Activated CD4-positive, alpha-beta T cell treated with anti-CD3 and anti-CD28 coated beads, Interleukin-2, Interleukin-4, amounts not matched to agents 100 ng/mL and 50 ng/mL, durations not matched to agents 16 hours and 8 hours (primary cell): ENCODE data around the gene ZNF567.
"Not testable (repeated sequence)": the region's sequence is repeated elsewhere in the genome, so short reads cannot be mapped to it uniquely, and the experiment has no call there.

Experiments
- DNase-seq: peaks from one replicate; pipeline ENCODE4 v3.0.0-alpha.2; 2020; ENCODE audit warnings: low spot score

ZNF567 gene

DNA sequence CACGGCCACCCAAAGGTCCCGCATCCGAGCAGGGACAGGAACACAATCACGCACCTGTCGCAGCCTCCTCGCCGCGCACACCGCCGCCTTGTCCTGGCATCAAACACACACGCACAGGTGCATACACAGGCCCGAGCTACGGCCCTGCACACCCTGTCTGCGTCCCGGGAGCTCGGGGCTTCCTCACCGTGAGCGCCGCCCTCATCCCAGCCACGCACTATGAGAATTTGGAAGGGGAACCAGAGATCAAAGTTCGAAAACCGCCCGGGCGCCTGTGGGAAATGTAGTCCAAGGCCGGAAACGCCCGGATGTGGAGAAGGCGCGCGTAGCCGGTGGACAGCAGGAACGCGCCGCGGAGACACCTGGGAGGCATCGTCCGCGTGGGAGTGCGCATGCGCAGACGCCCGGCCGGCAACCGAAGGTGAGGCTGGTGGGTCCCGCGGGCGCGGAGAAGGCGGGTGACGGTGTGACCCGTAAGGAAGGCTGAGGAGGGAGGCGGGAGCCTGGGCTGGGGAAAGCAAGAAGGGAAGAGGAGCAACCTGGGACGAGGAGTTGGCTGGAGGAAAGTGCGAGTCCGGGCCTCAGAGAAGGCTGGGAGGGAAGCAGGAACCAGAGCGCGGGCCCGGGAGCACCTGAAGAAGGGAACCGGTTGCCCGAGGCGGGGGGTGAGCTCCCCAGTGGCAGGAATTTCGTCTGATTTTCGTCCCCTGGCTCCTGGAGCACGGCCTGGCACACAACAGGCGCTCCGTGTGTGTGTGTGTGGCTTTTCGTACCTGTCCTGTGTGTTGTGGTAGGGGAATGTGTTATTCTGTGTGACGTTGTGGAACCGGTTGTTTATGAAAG is at the start of gene ZNF567:
TSS of gene ZNF567 (plus strand) at position 399 of the 843 bp plus-strand sequence. CDS start 7,256 bp downstream, outside the sequence.
- peak; percentile 97 for DNase-seq

DNA sequence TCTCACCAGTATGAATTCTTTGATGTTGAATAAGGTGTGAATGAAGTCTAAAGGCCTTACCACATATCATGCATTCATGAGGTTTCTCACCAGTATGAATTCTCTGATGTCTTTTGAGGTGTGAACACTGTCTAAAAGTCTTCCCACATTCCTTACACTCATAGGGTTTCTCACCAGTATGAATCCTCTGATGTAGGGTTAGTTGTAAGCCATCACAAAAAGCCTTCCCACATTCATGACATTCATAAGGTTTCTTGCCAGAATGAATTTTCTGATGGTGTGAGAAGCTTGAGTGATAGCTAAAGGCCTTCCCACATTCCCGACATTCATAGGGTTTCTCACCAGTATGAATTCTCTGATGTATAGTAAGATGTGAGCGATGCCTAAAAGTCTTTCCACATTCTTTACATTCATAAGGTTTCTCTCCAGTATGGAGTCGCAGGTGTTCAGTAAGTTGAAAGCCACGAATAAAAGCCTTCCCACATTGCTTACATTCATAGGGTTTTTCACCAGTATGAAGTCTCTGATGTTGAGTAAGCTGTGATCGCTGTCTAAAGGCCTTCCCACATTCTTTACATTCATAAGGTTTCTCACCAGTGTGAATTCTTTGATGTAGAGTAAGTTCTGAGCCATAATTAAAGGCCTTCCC is 48.4 kb upstream of the ZNF567 start:
- no peak for DNase-seq

DNA sequence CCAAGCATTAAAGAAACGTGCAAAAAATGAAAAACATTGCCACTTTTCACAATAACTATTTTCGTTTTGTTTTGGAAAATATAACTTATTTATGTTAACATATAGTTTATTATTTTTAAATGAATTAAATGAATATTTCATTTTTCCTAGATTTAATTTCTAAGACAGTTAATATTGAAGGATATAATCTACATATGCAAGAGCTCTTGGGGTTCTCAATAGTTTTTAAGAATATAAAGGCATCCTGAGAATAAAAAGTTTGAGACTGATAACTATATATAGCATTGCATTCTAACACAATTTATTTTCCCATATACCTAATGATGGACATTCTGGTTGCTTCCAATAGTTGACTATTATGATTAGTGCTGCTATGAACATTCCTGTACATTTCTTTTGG is 40.7 kb upstream of the ZNF567 start:
- DNase-seq, result no peak

DNA sequence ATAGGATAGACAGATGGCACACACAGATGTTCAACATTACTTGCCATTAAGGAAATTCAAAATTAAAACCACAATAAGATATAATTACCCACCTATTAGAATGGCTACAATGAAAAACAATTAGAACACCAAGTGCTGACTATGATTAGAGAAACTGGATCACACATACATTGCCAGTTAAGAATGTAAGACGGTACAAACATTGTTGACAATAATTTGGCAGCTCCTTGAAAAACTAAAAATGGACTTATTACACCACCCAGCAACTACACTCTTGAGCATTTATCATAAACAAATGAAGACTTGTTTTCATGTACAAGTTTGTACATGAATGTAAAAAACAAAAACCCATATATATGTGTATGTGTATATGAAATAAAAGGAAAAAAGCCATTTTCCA is 34.5 kb upstream of the ZNF567 start:
- DNase-seq, result no peak

DNA sequence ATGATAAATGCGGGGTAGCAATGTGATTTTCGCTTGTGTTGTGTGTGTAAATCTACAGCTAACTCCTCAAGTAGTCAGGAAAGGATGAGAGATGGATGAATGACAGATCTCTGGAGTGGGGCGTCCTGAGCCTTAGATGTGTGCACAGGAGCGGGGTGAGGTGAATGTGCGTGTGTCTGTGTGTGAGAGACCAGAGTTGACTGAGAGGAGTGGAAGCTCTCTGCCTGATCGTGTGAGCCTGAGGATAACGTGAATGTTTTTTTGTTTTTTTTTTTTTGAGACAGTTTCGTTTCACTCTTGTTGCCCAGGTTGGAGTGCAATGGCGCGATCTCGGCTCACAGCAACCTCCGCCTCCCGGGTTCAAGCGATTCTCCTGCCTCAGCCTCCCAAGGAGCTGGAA is 21.6 kb upstream of the ZNF567 start:
- no peak for DNase-seq

DNA sequence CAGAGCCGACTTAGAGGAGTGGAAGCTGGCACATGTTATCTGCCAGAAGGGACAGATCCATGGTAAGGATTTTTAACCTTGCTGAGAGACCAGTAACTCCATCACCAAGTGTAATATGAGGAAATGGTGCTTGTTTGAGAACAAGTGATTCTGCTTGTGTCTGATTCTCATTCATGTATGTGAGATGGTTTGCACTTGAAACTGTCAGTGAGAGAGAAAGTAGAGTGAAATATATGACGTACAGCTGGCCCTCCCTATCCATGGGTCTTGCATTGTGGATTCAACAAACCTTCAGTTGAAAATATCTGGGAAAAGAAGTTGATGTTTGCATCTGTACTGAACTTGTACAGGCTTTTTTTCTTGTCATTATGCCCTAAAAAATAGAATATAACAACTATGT is 18.8 kb upstream of the ZNF567 start:
- DNase-seq, result no peak

DNA sequence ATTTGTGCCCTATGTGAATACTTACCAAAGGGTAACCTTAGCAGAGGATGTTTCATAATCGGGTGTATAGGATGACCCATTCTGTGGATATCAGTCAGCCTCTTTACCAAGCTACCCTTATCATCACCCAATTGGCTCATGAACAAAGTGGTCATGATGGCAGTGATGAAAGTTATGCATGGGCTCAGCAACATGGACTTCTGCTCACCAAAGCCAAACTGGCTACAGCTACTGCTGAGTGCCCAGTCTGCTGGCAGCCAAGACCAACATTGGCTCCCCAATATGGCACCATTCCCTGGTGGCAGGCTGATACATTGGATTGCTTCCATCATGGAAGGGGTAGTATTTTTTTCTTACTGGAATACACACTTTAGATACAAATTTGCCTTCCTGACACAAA is 15.0 kb upstream of the ZNF567 start:
- DNase-seq, result no peak

DNA sequence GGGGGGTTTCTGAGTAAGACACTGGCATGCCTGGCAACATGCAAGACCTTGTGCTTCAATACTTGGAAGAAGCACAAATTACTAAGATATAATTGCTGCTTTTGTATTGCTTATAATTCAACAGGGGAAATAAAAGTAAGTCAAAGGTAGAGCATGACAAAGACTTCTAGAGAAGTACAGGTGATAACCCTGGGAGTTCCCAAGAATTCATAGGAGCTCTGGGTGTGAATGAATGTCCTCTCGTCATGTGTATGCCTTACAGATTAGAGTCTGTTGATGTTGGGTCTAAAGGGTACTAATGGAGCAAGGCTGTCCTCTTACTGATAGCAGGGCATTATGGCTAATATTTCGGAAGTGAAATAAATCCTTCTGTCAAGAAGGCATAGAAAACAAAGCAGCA is 13.2 kb upstream of the ZNF567 start:
- no peak for DNase-seq

DNA sequence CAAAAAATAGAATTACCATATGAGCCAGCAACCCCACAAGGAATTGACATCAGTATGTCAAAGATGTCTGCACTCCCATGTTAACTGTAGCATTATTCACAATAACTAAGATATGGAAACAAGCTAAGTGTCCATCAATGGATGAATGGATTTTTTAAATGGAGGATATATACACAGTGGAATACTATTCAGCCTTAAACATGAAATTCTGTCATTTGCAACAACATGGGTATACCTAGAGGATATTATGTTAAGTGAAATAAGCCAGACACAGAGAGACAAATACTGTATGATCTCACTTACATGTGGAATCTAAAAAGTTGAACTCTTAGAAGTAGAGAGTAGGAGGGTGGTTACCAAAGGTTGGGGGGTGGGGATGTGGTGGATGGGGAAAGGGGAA is 8.0 kb upstream of the ZNF567 start:
- DNase-seq, result no peak

DNA sequence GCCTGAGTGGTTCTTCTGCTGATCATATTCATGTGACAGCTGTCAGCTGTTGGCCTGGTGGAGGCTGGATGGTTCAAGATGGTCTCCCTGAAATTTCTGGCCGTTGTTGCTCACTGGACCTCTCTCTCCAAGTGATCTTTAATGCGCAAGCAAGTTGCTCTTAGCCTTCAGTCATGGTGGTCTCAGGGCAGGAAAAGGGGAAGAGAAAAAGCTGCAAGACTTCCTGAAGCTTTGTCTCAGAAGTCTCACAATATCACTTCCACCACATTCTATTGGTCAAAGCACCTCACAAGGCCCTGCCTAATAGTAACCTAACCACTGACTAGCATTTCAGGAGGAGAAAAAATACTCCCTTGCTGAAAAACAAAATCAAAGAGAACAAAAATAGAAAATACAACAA is 1.6 kb upstream of the ZNF567 start:
- no peak for DNase-seq

DNA sequence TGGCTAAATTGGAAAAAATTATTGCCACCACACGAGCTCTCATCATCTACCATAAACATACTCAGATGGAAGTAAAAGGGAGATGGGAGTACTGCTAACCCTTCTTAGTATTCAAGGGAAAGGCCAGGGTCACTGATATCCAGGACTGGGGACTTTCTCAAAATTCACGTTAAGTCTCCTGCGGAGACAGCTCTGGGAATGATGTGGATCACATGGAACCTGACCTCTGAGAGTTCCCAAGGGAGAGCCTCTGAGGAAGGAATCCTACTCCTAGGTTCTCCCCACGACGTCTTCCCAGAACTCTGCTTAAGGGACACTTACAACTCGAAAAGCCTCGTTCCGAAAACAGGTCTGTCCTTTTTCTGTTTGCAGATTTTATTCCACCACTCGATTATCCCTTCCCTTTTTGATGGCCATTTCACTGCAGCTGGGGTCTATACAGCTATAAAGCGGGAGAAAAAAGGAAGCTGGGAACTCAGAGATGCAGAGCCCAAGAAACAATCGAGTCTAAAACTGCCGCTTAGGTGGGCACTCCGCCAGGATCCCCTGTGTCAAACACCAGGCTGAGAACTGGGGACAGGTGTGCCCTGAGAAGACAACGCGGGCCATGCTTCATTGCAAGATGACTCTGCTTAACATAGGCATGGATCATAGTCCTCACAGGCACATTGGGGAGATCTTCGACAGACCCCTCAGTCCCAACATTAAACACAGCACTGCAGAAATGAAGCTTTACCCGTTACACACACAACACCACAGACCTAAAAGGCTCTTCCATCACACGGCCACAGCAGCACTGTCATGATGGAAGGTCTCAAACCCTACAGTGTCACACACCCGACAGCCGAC is 823 bp upstream of the ZNF567 start:
- DNase-seq, result no peak

DNA sequence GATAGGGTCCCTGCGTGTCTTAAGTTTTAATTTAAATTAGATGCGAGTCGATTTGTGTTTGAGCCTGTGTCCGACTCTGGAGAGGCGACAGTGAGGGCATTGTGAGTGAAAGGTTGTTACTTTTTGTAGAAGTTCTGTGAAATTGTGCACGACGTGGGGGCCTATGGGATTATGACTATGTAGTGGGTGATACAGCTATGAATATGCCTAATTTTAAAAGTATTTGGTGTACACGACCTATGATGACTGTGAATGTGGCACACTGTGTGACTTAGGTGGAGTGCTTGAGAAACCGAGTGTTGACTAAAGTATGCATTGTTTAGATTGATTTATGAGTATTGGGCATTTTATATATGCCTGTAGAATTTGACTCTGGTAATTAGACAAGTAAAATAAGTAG is 646 bp downstream of the ZNF567 start:
- DNase-seq, result no peak

DNA sequence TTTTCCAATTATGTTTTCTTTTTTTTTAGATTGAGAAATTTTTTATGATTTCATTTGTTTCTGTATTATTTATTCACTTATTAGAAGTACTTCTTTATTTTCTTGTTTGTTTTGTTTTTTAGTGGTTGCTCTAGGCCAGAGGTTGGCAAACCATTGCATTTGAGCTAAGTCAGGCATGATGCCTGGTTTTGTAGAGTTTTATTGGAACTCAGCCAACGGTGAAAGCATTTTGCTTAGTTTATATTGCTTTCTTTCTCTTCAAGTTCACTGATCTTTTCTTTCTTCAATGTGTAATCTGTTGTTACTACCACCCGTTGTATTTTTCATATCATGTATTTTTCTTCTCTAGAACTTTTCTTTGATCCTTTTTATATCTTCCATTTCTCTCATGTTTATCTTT is 19.7 kb downstream of the ZNF567 start:
- no peak for DNase-seq

DNA sequence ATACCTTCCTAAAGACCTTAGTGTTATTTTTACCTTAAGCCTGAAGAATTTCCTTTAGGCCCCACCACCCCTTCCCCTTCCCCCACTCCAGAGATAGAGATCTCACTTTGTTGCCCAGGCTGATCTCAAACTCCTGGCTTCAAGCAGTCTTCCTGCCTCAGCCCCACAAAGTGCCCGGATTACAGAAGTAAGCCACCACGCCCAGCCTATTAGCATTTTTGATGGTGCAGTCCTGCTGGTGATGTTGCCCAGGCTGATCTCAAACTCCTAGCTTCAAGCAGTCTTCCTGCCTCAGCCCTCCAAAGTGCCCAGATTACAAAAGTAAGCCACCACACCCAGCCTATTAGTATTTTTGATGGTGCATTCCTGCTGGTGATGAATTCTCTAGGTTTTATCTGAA is 22.0 kb downstream of the ZNF567 start:
- no peak for DNase-seq

DNA sequence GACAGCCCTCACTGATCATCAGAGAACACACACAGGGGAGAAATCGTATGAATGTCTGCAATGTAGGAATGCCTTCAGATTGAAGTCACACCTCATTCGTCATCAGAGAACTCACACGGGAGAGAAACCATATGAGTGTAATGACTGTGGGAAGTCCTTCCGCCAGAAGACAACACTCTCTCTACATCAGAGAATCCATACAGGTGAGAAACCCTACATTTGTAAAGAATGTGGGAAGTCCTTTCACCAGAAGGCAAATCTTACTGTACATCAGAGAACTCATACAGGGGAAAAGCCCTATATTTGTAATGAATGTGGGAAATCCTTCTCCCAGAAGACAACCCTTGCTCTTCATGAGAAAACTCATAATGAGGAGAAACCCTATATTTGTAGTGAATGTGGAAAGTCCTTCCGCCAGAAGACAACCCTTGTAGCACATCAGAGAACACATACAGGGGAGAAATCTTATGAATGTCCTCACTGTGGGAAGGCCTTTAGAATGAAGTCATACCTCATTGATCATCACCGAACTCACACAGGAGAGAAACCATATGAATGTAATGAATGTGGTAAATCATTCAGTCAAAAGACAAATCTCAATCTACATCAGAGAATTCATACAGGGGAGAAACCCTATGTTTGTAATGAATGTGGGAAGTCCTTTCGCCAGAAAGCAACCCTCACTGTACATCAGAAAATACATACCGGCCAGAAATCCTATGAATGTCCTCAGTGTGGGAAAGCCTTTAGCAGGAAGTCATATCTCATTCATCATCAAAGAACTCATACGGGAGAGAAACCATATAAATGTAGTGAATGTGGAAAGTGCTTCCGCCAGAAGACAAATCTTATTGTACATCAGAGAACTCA is 32.5 kb downstream of the ZNF567 start:
- DNase-seq, result no peak

DNA sequence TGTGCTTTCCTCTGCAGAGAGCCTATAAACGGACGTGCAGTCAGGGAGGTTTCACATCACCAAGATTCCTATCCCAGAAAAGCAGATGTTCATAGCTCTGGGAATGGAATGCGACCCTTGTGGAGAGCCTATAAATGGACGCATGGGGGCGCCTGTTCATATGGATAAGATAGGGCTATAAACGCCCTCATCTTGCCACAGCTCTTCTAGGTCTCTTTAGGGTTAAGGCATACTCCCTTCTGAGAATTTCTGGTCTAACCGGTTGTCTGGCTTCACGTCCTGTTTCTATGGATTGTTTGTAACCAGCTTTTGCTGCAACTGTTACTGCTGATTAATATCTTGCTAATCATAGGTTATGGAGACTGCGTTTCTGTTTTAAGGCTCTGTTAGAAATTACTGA is 48.8 kb downstream of the ZNF567 start:
- DNase-seq, result not testable (repeated sequence)

DNA sequence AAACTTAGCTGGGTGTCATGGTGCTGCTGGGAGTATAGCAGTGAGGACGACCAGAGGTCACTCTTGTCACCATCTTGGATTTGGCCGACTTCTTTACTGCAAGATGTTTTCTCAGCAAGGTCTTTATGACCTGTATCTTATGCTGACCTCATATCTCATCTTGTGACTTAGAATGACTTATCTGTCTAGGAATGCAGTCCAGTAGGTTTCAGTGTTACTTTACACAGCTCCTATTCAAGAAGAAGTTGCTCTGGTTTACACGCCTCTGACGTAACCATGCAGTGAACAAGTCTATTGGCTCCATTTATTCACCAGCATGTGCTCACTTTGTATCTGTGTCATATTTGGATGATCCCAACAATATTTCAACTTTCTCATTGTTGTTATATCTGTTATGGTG is 58.5 kb downstream of the ZNF567 start:
- no peak for DNase-seq

DNA sequence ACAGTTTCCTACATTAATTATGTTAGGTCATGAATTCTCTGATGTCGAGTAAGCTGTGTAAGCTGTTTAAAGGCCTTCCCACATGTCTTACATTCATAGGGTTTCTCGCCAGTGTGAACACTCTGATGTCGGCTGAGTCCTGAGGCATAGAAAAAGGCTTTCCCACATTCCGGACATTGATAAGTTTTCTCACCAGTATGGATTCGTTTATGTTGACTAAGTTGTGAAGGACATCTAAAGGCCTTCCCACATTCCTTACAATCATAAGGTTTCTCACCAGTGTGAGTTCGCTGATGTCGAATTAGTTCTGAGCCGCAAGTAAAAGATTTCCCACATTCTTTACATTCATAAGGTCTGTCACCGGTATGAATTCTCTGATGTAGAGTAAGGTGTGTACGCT is 60.3 kb downstream of the ZNF567 start:
- DNase-seq, result no peak

DNA sequence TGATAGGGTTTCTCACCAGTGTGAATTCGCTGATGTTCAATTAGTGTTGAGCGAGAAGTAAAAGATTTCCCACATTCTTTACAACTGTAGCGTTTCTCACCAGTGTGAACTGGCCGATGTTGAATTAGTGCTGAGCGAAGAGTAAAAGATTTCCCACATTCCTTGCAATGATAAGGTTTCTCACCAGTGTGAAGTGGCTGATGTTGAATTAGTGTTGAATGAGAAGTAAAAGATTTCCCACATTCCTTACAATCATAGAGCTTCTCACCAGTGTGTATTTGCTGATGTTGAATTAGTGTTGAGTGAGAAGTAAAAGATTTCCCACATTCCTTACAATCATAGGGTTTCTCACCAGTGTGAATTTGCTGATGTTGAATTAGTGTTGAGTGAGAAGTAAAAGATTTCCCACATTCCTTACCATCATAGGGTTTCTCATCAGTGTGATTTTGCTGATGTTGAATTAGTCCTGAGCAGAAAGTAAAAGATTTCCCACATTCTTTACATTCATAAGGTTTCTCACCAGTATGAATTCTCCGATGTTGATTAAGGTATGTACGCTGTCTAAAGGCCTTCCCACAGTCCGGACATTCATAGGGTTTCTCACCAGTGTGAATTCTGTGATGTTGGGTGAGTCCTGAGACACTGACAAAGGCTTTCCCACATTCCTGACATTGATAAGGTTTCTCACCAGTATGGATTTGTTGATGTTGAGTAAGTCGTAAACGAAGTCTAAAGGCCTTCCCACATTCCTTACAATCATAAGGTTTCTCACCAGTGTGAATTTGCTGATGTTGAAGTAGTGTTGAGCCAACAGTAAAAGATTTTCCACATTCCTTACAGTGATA is 61.2 kb downstream of the ZNF567 start:
- DNase-seq, result no peak

DNA sequence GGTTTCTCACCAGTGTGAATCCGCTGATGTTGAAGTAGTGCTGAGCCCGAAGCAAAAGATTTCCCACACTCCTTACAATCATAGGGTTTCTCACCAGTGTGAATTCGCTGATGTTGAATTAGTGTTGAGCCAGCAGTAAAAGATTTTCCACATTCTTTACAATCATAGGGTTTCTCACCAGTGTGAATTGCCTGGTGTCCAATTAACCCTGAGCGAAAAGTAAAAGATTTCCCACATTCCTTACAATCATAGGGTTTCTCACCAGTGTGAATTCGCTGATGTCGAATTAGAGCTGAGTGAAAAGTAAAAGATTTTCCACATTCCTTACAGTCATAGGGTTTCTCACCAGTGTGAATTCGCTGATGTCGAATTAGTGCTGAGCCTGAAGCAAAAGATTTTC is 62.2 kb downstream of the ZNF567 start:
- not testable (repeated sequence) for DNase-seq
